Cerebellar cortex (tissue), 1 donor: ENCODE measurements around the gene IDI2.

Experiments
- DNase-seq: peaks from one replicate; pipeline ENCODE4 v3.0.0-alpha.2; 2015; ENCODE audit warnings: low spot score

The IDI2 gene

GRCh38 chr10:980468-981093 is 45.1 kb downstream of the IDI2 start:
- no peak for DNase-seq

GRCh38 chr10:978826-979421 is 46.7 kb downstream of the IDI2 start:
- no peak for DNase-seq

- no peak for DNase-seq
Observed at GRCh38 chr10:976316-976715, 49.3 kb downstream of the IDI2 start.

GRCh38 chr10:974785-975074 is 50.9 kb downstream of the IDI2 start:
- no peak for DNase-seq

- no peak for DNase-seq
Observed at GRCh38 chr10:974038-974784, 51.4 kb downstream of the IDI2 start.

GRCh38 chr10:972763-973162 is 52.9 kb downstream of the IDI2 start:
- peak; percentile 86 for DNase-seq

- DNase-seq = no peak
Observed at GRCh38 chr10:971613-972012, 54.0 kb downstream of the IDI2 start.

- DNase-seq = no peak
Observed at GRCh38 chr10:971150-971542, 54.5 kb downstream of the IDI2 start.

GRCh38 chr10:970311-971149 is 55.1 kb downstream of the IDI2 start:
- peak; percentile 53 for DNase-seq

GRCh38 chr10:969473-970150 is 56.0 kb downstream of the IDI2 start:
- no peak for DNase-seq
